SK-N-SH (cell line): ENCODE measurements around the gene GPS2. TPM values are rescaled to one million over a fixed set of nuclear protein-coding genes. Genes with fewer than 3 reads are reported as not detected.

Experiments
- CTCF ChIA-PET: fragments of 300-600, 350-600 bp; formaldehyde crosslinking; extraction: SDS; loops from one replicate; lab custom pipeline; 2021; lab: Yijun Ruan, JAX
- POLR2A ChIA-PET: fragments of 350-600 bp; sonication (Branson Sonifier 250); formaldehyde crosslinking; extraction: SDS; loops from one replicate; lab custom pipeline; 2020; ENCODE audit warnings: antibody characterized with exemption, inconsistent platforms; lab: Yijun Ruan, JAX
- DNase-seq: peaks from one replicate; pipeline ENCODE4 v3.0.0; 2012
- H2AFZ ChIP-seq: fragments of 200-600 bp; sonication (generic); 2 replicates; pipeline ENCODE4 v1.8.1; 2016; ENCODE audit warnings: antibody characterized with exemption, mild to moderate bottlenecking, low read depth
- H3F3A ChIP-seq: fragments of 200-600 bp; sonication (generic); replicated peaks from 2 replicates; pipeline ENCODE3; 2016; ENCODE audit warnings: antibody characterized with exemption, mild to moderate bottlenecking; ENCODE audit not compliant: insufficient read depth
- H3K27ac ChIP-seq, 2 experiments: fragments of 200-500 bp in 1 of 2; fragments of 200-600 bp in 1 of 2; sonication (Bioruptor generic) in 1 of 2; sonication (generic), shearing (Covaris generic) in 1 of 2; 2 replicates each; pipeline versions ENCODE4 v1.5.1 to v1.6.1; 2014 to 2016; ENCODE audit warnings: low read depth in 2 of 2, inconsistent platforms in 1 of 2, low read length in 1 of 2, mild to moderate bottlenecking in 1 of 2, mixed read lengths in 1 of 2
- H3K27me3 ChIP-seq: fragments of 200-600 bp; sonication (generic), shearing (Covaris generic); 2 replicates; pipeline ENCODE4 v1.6.1; 2016; ENCODE audit warnings: mixed run types; ENCODE audit not compliant: insufficient read depth
- H3K36me3 ChIP-seq, 2 experiments: fragments of 200-500 bp in 1 of 2; fragments of 200-600 bp in 1 of 2; sonication (Bioruptor generic) in 1 of 2; sonication (generic) in 1 of 2; replicated peaks in 1 of 2; 2 replicates each; pipeline versions ENCODE3 to v1.5.1; 2014 to 2016; ENCODE audit warnings: low read length in 1 of 2, mild to moderate bottlenecking in 1 of 2; ENCODE audit not compliant: insufficient read depth in 2 of 2, control insufficient read depth in 1 of 2
- H3K4me1 ChIP-seq, 2 experiments: fragments of 200-500 bp in 1 of 2; fragments of 200-600 bp in 1 of 2; sonication (Bioruptor generic) in 1 of 2; sonication (generic), shearing (Covaris generic) in 1 of 2; 2 replicates each; pipeline versions ENCODE4 v1.5.1 to v1.6.1; 2014 to 2016; ENCODE audit warnings: low read depth in 1 of 2, low read length in 1 of 2, mixed run types in 1 of 2; ENCODE audit not compliant: insufficient read depth in 2 of 2, control insufficient read depth in 1 of 2
- H3K4me2 ChIP-seq: fragments of 200-600 bp; sonication (generic), shearing (Covaris generic); 2 replicates; pipeline ENCODE4 v1.6.1; 2017; ENCODE audit warnings: mixed run types
- H3K4me3 ChIP-seq, 2 experiments: fragments of 200-500 bp in 1 of 2; fragments of 200-600 bp in 1 of 2; sonication (Bioruptor generic) in 1 of 2; sonication (generic), shearing (Covaris generic) in 1 of 2; 2 replicates each; pipeline versions ENCODE4 v1.5.1 to v1.8.1; 2014 to 2016; ENCODE audit warnings: low read depth in 2 of 2, inconsistent platforms in 1 of 2, low read length in 1 of 2, mild to moderate bottlenecking in 1 of 2, mixed read lengths in 1 of 2, moderate library complexity in 1 of 2
- H3K79me2 ChIP-seq: fragments of 200-600 bp; sonication (generic); 2 replicates; pipeline ENCODE4 v1.8.1; 2017; ENCODE audit warnings: mild to moderate bottlenecking; ENCODE audit not compliant: insufficient read depth
- H3K9ac ChIP-seq: fragments of 200-600 bp; sonication (generic); 2 replicates; pipeline ENCODE4 v1.6.1; 2017; ENCODE audit warnings: mixed run types
- H3K9me2 ChIP-seq: fragments of 200-600 bp; sonication (generic); 2 replicates; pipeline ENCODE4 v1.6.1; 2017; ENCODE audit warnings: mixed run types
- H3K9me3 ChIP-seq: fragments of 200-600 bp; sonication (generic); 2 replicates; pipeline ENCODE4 v1.6.1; 2017; ENCODE audit warnings: mixed run types, mild to moderate bottlenecking, moderate library complexity
- H4K20me1 ChIP-seq: fragments of 200-600 bp; sonication (generic); 2 replicates; pipeline ENCODE4 v1.6.1; 2017; ENCODE audit warnings: mild to moderate bottlenecking, mixed run types; ENCODE audit not compliant: insufficient read depth
- ELF1 ChIP-seq: IDR thresholded peaks from 2 replicates; pipeline ENCODE4 v1.4.0; 2012
- EZH2phosphoT487 ChIP-seq: fragments of 200-600 bp; sonication (generic); IDR thresholded peaks from 2 replicates; pipeline ENCODE4 v1.6.1; 2017; ENCODE audit warnings: low read depth, mixed run types, mild to moderate bottlenecking, antibody characterized with exemption, moderate library complexity, borderline replicate concordance
- JUND ChIP-seq: IDR thresholded peaks from 2 replicates; pipeline ENCODE4 v1.4.0; 2012
- MEF2A ChIP-seq: IDR thresholded peaks from 2 replicates; pipeline ENCODE4 v1.4.0; 2012; ENCODE audit warnings: low read depth, borderline replicate concordance
- MXI1 ChIP-seq: IDR thresholded peaks from 2 replicates; pipeline ENCODE4 v1.6.1; 2012; ENCODE audit warnings: mild to moderate bottlenecking, low read depth, low read length, improper control_type of control experiment
- RAD21 ChIP-seq: IDR thresholded peaks from 2 replicates; pipeline ENCODE4 v1.6.1; 2012; ENCODE audit warnings: mild to moderate bottlenecking, low read length
- SMC3 ChIP-seq: IDR thresholded peaks from 2 replicates; pipeline ENCODE4 v1.6.1; 2012; ENCODE audit warnings: low read depth, low read length, improper control_type of control experiment
- TAF1 ChIP-seq: IDR thresholded peaks from 2 replicates; pipeline ENCODE4 v1.6.1; 2012; ENCODE audit warnings: low read depth, mild to moderate bottlenecking, low read length, moderate library complexity, borderline replicate concordance
- YY1 ChIP-seq: IDR thresholded peaks from 2 replicates; pipeline ENCODE4 v1.4.0; 2012; ENCODE audit warnings: low read depth, mild to moderate bottlenecking
- WGBS: methylation state at CpG from one replicate; pipeline ENCODE4 v1.1.6; 2017; ENCODE audit warnings: low lambda C conversion rate; 5-methylcytosine and 5-hydroxymethylcytosine counted together
- polyA plus RNA-seq, 3 experiments: library from polyadenylated mRNA; depleted of rRNA; stranded (reverse); fragments of >200 nt; gene quantifications; 2 replicates each; pipeline ENCODE4 v1.2.3, GENCODE V29; 2012
- TF ChIP-seq, protein P1 (sequence below): IDR thresholded peaks from 2 replicates; pipeline ENCODE4 v1.4.0; 2012; ENCODE audit warnings: low read depth, borderline replicate concordance
- TF ChIP-seq, protein P2 (sequence below): fragments of 200-600 bp; sonication (generic); IDR thresholded peaks from 2 replicates; pipeline ENCODE4 v1.6.1; 2017; ENCODE audit warnings: antibody characterized with exemption, mild to moderate bottlenecking, moderate library complexity
- TF ChIP-seq, protein P3 (sequence below): IDR thresholded peaks from 2 replicates; pipeline ENCODE4; 2012
- TF ChIP-seq, protein P4 (sequence below): IDR thresholded peaks from 2 replicates; pipeline ENCODE4 v1.4.0; 2012; ENCODE audit warnings: low read depth, borderline replicate concordance

Gene GPS2
- polyA plus RNA-seq, 1 of the 3 experiments (the other 2 are of a cell fraction) = 102 TPM

DNA sequence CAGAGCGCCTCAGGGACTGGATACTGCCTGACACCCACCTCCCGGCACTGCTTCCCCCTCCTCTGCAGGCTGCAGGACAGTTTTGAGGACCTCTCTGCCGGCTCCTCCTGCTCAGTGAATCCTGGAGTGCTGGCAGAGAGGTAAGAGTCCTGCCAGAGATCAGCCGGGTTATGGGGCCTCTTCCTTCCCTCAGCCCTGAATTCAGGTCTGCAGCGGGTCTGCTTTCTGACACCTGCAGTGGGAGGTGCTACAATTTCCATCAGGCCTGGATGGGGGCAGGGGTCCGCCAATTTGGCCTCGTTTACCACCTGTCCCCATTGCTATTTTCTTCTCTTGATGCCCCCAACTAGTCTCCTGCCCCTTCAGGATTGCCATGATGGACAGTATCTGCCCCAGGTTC is 17.0 kb upstream of the GPS2 start:
- H3K79me2 ChIP-seq = peaks cover 17% of the 10 kb centered on the region; the same call in 1 of the 2 replicates
- no peak overlapping the region for H2AFZ ChIP-seq
- no peak overlapping the region for H3K4me2 ChIP-seq
- POLR2A ChIA-PET = no interaction called here
- WGBS = 51% methylated on average over 2 of the region's 7 CpGs
- H3F3A ChIP-seq = no peaks in the 10 kb centered on the region
- H3K27ac ChIP-seq = no peak overlapping the region
- H3K36me3 ChIP-seq = no peaks in the 10 kb centered on the region
- H3K27me3 ChIP-seq = peaks cover 2% of the 10 kb centered on the region; the same call in 1 of the 2 replicates
- H3K4me1 ChIP-seq = peaks cover 3 to 13% of the 10 kb centered on the region in 2 experiments; a peak in 2 of 4 replicates
- no peak overlapping the region for H3K9ac ChIP-seq
- no peak for DNase-seq
- CTCF ChIA-PET = no interaction called here
- no peak overlapping the region for H3K4me3 ChIP-seq
- no peaks in the 10 kb centered on the region for H4K20me1 ChIP-seq
- H3K9me2 ChIP-seq = no peaks in the 10 kb centered on the region
- TF ChIP-seq SMC3 = no peak
- TF ChIP-seq, protein P1, sequence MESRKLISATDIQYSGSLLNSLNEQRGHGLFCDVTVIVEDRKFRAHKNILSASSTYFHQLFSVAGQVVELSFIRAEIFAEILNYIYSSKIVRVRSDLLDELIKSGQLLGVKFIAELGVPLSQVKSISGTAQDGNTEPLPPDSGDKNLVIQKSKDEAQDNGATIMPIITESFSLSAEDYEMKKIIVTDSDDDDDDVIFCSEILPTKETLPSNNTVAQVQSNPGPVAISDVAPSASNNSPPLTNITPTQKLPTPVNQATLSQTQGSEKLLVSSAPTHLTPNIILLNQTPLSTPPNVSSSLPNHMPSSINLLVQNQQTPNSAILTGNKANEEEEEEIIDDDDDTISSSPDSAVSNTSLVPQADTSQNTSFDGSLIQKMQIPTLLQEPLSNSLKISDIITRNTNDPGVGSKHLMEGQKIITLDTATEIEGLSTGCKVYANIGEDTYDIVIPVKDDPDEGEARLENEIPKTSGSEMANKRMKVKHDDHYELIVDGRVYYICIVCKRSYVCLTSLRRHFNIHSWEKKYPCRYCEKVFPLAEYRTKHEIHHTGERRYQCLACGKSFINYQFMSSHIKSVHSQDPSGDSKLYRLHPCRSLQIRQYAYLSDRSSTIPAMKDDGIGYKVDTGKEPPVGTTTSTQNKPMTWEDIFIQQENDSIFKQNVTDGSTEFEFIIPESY = no peak
- no peak for TF ChIP-seq YY1
- TF ChIP-seq TAF1 = no peak
- TF ChIP-seq RAD21 = no peak
- TF ChIP-seq, protein P2, sequence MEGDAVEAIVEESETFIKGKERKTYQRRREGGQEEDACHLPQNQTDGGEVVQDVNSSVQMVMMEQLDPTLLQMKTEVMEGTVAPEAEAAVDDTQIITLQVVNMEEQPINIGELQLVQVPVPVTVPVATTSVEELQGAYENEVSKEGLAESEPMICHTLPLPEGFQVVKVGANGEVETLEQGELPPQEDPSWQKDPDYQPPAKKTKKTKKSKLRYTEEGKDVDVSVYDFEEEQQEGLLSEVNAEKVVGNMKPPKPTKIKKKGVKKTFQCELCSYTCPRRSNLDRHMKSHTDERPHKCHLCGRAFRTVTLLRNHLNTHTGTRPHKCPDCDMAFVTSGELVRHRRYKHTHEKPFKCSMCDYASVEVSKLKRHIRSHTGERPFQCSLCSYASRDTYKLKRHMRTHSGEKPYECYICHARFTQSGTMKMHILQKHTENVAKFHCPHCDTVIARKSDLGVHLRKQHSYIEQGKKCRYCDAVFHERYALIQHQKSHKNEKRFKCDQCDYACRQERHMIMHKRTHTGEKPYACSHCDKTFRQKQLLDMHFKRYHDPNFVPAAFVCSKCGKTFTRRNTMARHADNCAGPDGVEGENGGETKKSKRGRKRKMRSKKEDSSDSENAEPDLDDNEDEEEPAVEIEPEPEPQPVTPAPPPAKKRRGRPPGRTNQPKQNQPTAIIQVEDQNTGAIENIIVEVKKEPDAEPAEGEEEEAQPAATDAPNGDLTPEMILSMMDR = no peak
- TF ChIP-seq, protein P3, sequence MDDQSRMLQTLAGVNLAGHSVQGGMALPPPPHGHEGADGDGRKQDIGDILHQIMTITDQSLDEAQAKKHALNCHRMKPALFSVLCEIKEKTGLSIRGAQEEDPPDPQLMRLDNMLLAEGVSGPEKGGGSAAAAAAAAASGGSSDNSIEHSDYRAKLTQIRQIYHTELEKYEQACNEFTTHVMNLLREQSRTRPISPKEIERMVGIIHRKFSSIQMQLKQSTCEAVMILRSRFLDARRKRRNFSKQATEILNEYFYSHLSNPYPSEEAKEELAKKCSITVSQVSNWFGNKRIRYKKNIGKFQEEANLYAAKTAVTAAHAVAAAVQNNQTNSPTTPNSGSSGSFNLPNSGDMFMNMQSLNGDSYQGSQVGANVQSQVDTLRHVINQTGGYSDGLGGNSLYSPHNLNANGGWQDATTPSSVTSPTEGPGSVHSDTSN = no peak
- no peak for TF ChIP-seq MXI1
- TF ChIP-seq ELF1 = no peak
- TF ChIP-seq EZH2phosphoT487 = no peak
- TF ChIP-seq MEF2A = no peak
- TF ChIP-seq, protein P4, sequence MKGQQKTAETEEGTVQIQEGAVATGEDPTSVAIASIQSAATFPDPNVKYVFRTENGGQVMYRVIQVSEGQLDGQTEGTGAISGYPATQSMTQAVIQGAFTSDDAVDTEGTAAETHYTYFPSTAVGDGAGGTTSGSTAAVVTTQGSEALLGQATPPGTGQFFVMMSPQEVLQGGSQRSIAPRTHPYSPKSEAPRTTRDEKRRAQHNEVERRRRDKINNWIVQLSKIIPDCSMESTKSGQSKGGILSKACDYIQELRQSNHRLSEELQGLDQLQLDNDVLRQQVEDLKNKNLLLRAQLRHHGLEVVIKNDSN = no peak
- no peak for TF ChIP-seq JUND
- H3K9me3 ChIP-seq = no peaks in the 10 kb centered on the region
